ENCODE measurements around the gene DNAJC17.

DNA sequence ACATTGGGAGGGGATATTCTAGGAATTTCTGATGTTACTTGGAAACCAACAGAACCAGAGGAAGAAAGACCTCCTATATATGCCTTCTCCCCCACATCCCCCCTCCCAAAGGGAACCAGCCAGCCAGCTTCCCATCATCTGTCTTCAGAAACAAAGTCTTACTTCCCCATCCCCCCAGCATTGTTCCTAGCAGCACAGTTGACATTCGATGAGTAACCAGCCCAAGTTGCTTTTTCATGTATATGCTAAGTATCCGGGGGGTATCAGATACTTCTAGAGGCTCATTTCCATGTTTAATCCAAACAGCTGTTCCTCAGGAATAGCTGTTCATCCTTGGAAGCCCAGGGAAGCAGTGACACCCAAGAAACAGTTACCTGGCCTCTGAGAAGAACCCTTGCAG lies 68.2 kb downstream of the DNAJC17 start:
- TF ChIP-seq, protein P1, sequence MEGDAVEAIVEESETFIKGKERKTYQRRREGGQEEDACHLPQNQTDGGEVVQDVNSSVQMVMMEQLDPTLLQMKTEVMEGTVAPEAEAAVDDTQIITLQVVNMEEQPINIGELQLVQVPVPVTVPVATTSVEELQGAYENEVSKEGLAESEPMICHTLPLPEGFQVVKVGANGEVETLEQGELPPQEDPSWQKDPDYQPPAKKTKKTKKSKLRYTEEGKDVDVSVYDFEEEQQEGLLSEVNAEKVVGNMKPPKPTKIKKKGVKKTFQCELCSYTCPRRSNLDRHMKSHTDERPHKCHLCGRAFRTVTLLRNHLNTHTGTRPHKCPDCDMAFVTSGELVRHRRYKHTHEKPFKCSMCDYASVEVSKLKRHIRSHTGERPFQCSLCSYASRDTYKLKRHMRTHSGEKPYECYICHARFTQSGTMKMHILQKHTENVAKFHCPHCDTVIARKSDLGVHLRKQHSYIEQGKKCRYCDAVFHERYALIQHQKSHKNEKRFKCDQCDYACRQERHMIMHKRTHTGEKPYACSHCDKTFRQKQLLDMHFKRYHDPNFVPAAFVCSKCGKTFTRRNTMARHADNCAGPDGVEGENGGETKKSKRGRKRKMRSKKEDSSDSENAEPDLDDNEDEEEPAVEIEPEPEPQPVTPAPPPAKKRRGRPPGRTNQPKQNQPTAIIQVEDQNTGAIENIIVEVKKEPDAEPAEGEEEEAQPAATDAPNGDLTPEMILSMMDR (IDR thresholded peaks at IDR 0.05) = no peak
- TF ChIP-seq POLR2A (IDR thresholded peaks at IDR 0.05) = no peak
